Smooth muscle cell (in vitro differentiated cells): Measurements from ENCODE around the gene TMEM233. TPM values are rescaled to one million over a fixed set of nuclear protein-coding genes. Genes with fewer than 3 reads are reported as not detected.

Source experiments
- DNase-seq: peaks from one replicate; lab custom pipeline; 2025; ENCODE audit not compliant: unreplicated experiment; lab: John Stamatoyannopoulos, UW
- H2AFZ ChIP-seq: fragments of 200-600 bp; sonication (generic); 2 replicates; pipeline ENCODE4 v1.6.0; 2016; ENCODE audit warnings: antibody characterized with exemption, low read depth, mild to moderate bottlenecking
- H3F3A ChIP-seq: fragments of 200-600 bp; sonication (generic); 2 replicates; pipeline ENCODE4 v1.6.0; 2017; ENCODE audit warnings: antibody characterized with exemption, low read depth
- H3K27ac ChIP-seq: fragments of 200-600 bp; sonication (generic); 2 replicates; pipeline ENCODE4 v1.5.1; 2016; ENCODE audit warnings: low read depth, mild to moderate bottlenecking
- H3K27me3 ChIP-seq: fragments of 200-600 bp; sonication (generic); 2 replicates; pipeline ENCODE4 v1.6.1; 2016; ENCODE audit warnings: low read depth, mild to moderate bottlenecking
- H3K36me3 ChIP-seq: fragments of 200-600 bp; sonication (generic); 2 replicates; pipeline ENCODE4 v1.5.1; 2016; ENCODE audit warnings: low read depth
- H3K4me1 ChIP-seq: fragments of 200-600 bp; sonication (generic); 2 replicates; pipeline ENCODE4 v1.5.1; 2016; ENCODE audit warnings: low read depth
- H3K4me2 ChIP-seq: fragments of 200-600 bp; sonication (generic); 2 replicates; pipeline ENCODE4 v1.6.0; 2016; ENCODE audit warnings: mild to moderate bottlenecking
- H3K4me3 ChIP-seq: fragments of 200-600 bp; sonication (generic); 2 replicates; pipeline ENCODE4 v1.5.1; 2016; ENCODE audit warnings: mild to moderate bottlenecking
- H3K79me2 ChIP-seq: fragments of 200-600 bp; sonication (generic); 2 replicates; pipeline ENCODE4 v1.6.0; 2016; ENCODE audit warnings: low read depth, mild to moderate bottlenecking
- H3K9ac ChIP-seq: fragments of 200-600 bp; sonication (generic); 2 replicates; pipeline ENCODE4 v1.6.0; 2016; ENCODE audit warnings: low read depth
- H3K9me3 ChIP-seq: fragments of 200-600 bp; sonication (generic); replicated peaks from 2 replicates; pipeline ENCODE4 v1.5.1; 2016; ENCODE audit warnings: low read depth
- H4K20me1 ChIP-seq: fragments of 200-600 bp; sonication (generic); 2 replicates; pipeline ENCODE4 v1.6.0; 2016; ENCODE audit warnings: low read depth
- CTCF ChIP-seq: fragments of 200-600 bp; sonication (generic); IDR thresholded peaks from 2 replicates; pipeline ENCODE4 v1.5.1; 2017; ENCODE audit warnings: borderline replicate concordance, mild to moderate bottlenecking, antibody characterized with exemption; ENCODE audit not compliant: insufficient read depth, poor library complexity, severe bottlenecking
- WGBS: methylation state at CpG from one replicate; pipeline ENCODE4 v1.1.7; 2016; ENCODE audit warnings: low lambda C conversion rate; 5-methylcytosine and 5-hydroxymethylcytosine counted together
- polyA plus RNA-seq: library from polyadenylated mRNA; unstranded; fragments of >200 nt; fragmentation: Nextera tagmentation; extraction: Ambion mirVana; gene quantifications from 2 replicates; pipeline ENCODE4 v1.2.1, GENCODE V29; 2016
- total RNA-seq: library from RNA; depleted of rRNA; stranded (reverse); fragments of >200 nt; gene quantifications from 2 replicates; pipeline ENCODE4 v1.2.3, GENCODE V29; 2014

The TMEM233 gene
- total and polyA plus RNA-seq, 2 experiments from 2014 or later = not detected

GRCh38 chr12:119573086-119573485 is 20.5 kb upstream of the TMEM233 start:
- H3F3A ChIP-seq = no peaks in the 10 kb centered on the region
- no peaks in the 10 kb centered on the region for H3K9me3 ChIP-seq
- H3K79me2 ChIP-seq = no peaks in the 10 kb centered on the region
- H3K9ac ChIP-seq = no peak overlapping the region
- no peak overlapping the region for H3K4me2 ChIP-seq
- no peak overlapping the region for H2AFZ ChIP-seq
- no peak for TF ChIP-seq CTCF
- no peak for DNase-seq
- H3K4me3 ChIP-seq = no peak overlapping the region
- no peaks in the 10 kb centered on the region for H3K4me1 ChIP-seq
- H3K27ac ChIP-seq = no peak overlapping the region
- H3K36me3 ChIP-seq = no peaks in the 10 kb centered on the region
- WGBS = 94% methylated on average over 1 of the region's 1 CpG
- no peaks in the 10 kb centered on the region for H4K20me1 ChIP-seq
- H3K27me3 ChIP-seq = peaks cover 3% of the 10 kb centered on the region

GRCh38 chr12:119574255-119574654 is 19.3 kb upstream of the TMEM233 start:
- TF ChIP-seq CTCF = no peak
- H3K4me1 ChIP-seq = no peaks in the 10 kb centered on the region
- no peaks in the 10 kb centered on the region for H3F3A ChIP-seq
- no peak overlapping the region for H3K4me3 ChIP-seq
- no peak overlapping the region for H3K9ac ChIP-seq
- H4K20me1 ChIP-seq = no peaks in the 10 kb centered on the region
- no peaks in the 10 kb centered on the region for H3K9me3 ChIP-seq
- no peak overlapping the region for H2AFZ ChIP-seq
- H3K27me3 ChIP-seq = peaks cover 3% of the 10 kb centered on the region
- no peaks in the 10 kb centered on the region for H3K36me3 ChIP-seq
- DNase-seq = no peak
- no peak overlapping the region for H3K4me2 ChIP-seq
- WGBS = 91% methylated on average over 1 of the region's 1 CpG
- H3K79me2 ChIP-seq = no peaks in the 10 kb centered on the region
- H3K27ac ChIP-seq = no peak overlapping the region

- no peak overlapping the region for H3K4me3 ChIP-seq
- TF ChIP-seq CTCF = no peak
- H3K27ac ChIP-seq = no peak overlapping the region
- DNase-seq = no peak
- H3K4me2 ChIP-seq = no peak overlapping the region
- H3K27me3 ChIP-seq = peaks cover 3% of the 10 kb centered on the region
- no peaks in the 10 kb centered on the region for H3K79me2 ChIP-seq
- no peak overlapping the region for H2AFZ ChIP-seq
- H3K9me3 ChIP-seq = no peaks in the 10 kb centered on the region
- 74% methylated on average over 8 of the region's 8 CpGs for WGBS
- H3K4me1 ChIP-seq = no peaks in the 10 kb centered on the region
- H3K36me3 ChIP-seq = no peaks in the 10 kb centered on the region
- H3K9ac ChIP-seq = no peak overlapping the region
- no peaks in the 10 kb centered on the region for H3F3A ChIP-seq
- no peaks in the 10 kb centered on the region for H4K20me1 ChIP-seq
Observed at GRCh38 chr12:119576118-119576810, 17.3 kb upstream of the TMEM233 start.

- TF ChIP-seq CTCF = no peak
- no peak overlapping the region for H3K4me3 ChIP-seq
- no peak overlapping the region for H2AFZ ChIP-seq
- no peak for DNase-seq
- no peak overlapping the region for H3K27ac ChIP-seq
- no peak overlapping the region for H3K4me2 ChIP-seq
- no peaks in the 10 kb centered on the region for H3K79me2 ChIP-seq
- no peaks in the 10 kb centered on the region for H3K36me3 ChIP-seq
- 59% methylated on average over 1 of the region's 1 CpG for WGBS
- H3K27me3 ChIP-seq = peaks cover 5% of the 10 kb centered on the region
- H3K9ac ChIP-seq = no peak overlapping the region
- H3K4me1 ChIP-seq = no peaks in the 10 kb centered on the region
- no peaks in the 10 kb centered on the region for H3K9me3 ChIP-seq
- H3F3A ChIP-seq = no peaks in the 10 kb centered on the region
- no peaks in the 10 kb centered on the region for H4K20me1 ChIP-seq
Observed at GRCh38 chr12:119576915-119577314, 16.7 kb upstream of the TMEM233 start.
